ENCODE measurements around the gene CNNM1.

GRCh38 chr10:99326871-99327270 is 2.3 kb upstream of the CNNM1 start:
- TF ChIP-seq, protein P1, sequence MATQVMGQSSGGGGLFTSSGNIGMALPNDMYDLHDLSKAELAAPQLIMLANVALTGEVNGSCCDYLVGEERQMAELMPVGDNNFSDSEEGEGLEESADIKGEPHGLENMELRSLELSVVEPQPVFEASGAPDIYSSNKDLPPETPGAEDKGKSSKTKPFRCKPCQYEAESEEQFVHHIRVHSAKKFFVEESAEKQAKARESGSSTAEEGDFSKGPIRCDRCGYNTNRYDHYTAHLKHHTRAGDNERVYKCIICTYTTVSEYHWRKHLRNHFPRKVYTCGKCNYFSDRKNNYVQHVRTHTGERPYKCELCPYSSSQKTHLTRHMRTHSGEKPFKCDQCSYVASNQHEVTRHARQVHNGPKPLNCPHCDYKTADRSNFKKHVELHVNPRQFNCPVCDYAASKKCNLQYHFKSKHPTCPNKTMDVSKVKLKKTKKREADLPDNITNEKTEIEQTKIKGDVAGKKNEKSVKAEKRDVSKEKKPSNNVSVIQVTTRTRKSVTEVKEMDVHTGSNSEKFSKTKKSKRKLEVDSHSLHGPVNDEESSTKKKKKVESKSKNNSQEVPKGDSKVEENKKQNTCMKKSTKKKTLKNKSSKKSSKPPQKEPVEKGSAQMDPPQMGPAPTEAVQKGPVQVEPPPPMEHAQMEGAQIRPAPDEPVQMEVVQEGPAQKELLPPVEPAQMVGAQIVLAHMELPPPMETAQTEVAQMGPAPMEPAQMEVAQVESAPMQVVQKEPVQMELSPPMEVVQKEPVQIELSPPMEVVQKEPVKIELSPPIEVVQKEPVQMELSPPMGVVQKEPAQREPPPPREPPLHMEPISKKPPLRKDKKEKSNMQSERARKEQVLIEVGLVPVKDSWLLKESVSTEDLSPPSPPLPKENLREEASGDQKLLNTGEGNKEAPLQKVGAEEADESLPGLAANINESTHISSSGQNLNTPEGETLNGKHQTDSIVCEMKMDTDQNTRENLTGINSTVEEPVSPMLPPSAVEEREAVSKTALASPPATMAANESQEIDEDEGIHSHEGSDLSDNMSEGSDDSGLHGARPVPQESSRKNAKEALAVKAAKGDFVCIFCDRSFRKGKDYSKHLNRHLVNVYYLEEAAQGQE (IDR thresholded peaks at IDR 0.05; ENCODE audit: insufficient read depth in 1 of 2, low read depth in 2 of 2, low read length in 2 of 2), result no peak
- no peak for TF ChIP-seq POLR2AphosphoS5 (IDR thresholded peaks at IDR 0.05; ENCODE audit: low read depth, low read length)
- no peak for TF ChIP-seq TAF1 (IDR thresholded peaks at IDR 0.05; ENCODE audit: borderline replicate concordance, insufficient read depth, low read length)
- TF ChIP-seq SIN3A (IDR thresholded peaks at IDR 0.05; ENCODE audit: borderline replicate concordance, insufficient read depth, low read length), result no peak
- TF ChIP-seq FOXP2 (optimal IDR thresholded peaks at IDR 0.05; ENCODE audit: borderline replicate concordance, extremely low read depth, extremely low read length, insufficient read depth), result no peak

Measured in PFSK-1 (cell line).